Measurements from ENCODE around the gene LSM4.
"Not testable (repeated sequence)": the region's sequence is repeated elsewhere in the genome, so short reads cannot be mapped to it uniquely, and the experiment has no call there.

LSM4 gene

DNA sequence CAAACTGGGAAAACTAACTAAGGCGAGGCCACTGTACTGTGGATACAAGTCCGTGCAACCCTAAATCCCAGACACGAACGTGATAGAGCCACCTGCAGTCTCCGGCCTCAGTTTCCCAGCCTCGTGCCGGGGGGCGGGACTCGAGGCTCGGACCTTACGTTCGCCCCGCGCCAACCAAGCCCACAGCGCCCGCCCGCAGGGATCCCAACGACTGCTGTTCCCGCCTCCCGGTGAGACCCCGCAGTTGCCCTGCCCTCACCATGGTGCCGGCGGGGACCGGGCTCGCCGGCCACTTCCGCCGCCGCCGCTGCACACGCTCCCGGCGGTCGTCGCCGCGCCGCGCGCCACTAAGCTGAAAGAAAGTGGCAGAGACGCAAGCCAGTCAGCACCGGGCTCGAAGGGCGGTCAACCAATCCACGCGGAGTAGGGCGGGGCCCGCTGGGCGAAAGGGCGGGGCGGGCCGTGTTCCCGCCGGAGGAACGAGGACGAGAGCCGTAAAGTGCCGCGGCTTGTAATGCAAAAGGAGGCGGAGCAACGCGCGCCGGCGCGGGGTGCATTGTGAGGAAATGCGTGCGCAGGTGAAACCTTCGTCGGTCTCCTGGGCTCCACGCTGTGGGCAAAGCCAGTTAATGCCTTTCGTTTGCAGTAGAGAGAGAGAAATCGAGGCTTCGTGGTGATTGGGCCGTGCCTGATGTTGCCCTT lies at the start of gene LSM4:
LSM4 (minus strand) TSS at position 318 of the 702 bp plus-strand sequence; CDS start at position 262, 56 bp downstream.
- DNase-seq, result peak; percentile 88

DNA sequence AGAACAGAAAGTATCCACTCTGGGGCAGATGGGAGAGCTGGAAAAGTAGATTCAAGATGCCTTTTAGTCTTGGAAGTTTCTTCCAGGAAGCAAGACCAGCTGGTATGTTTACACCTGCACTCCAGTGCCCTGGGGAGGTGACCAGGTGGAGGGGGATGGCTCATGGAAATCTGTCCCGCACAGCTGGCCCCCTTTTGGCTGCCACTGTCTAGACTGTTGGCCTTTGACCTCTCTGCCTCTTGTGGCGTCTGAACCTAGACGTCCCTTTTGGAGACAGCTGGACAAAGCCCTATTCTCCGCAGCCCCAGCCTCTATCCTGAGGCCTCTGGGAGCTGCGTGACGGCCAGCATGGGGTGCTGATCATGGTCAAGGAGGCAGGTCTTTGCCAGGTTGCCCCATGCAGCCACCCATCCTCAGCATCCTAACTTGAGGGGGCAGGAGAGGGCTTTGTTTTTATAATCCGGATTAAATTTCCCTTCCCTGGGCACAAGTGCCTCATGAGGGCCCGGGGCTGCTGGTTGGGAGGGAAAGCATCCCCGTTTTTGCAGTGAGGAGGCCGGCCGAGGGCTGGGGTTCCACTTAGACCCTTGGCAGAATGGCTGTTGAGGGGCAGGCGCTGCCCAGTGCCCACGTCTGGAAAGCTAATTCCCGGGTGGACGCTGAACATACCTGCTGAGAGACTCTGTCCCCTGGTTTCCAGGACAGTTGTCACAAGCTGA lies 45.8 kb upstream of the LSM4 start:
- no peak for DNase-seq

DNA sequence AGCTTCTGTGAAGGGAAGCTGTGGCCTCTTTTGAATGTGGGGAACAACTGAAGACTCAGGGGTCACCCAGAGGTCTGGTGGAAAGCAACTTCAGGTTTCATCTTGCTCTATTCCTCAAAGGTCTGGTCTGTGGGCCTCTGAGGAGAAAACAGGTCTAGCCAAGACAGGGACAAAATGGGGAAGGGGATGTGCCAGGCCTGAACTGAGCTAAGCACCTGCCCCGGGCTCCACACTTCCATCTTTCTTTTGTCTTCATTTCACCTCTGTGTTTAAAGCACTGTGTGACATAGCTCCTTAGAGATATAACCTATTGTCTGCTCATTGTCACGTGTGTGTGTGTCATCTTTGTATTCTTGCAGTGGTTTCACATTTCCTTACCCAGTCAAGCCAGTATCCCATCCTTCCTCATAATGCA lies 43.2 kb upstream of the LSM4 start:
- no peak for DNase-seq

DNA sequence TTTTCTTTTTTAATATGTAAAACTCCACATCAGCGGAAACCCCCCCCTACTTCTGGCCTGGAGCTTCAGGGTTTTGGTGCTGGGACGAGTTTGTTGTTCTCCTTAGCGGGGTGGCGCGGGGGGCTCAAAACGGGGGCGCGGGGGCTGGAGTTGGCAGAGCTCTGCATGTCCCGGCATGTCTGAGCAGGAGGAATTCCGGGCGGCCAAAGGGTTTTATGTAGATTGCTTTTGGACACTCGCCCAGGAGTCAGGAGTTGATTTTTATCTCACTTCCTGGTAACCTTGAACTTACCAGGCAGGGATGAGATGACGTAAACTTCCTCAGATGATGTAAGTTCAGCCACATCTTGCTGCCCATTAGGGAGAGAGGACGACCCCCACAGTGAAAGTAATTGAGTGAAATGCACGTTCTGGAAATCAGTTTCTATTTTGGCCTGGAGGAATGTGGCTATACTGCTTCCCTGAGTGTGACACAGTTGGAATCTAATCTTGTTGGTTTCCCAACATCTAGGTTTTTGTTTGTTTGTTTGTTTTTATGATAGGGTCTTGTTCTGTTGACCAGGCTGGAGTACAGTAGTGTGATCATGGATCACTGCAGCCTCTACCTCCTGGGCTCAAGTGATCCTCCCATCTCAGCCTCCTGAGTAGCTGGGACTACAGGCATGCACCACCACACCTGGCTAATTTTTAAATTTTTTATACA lies 42.1 kb upstream of the LSM4 start:
- DNase-seq, result peak; percentile 30

DNA sequence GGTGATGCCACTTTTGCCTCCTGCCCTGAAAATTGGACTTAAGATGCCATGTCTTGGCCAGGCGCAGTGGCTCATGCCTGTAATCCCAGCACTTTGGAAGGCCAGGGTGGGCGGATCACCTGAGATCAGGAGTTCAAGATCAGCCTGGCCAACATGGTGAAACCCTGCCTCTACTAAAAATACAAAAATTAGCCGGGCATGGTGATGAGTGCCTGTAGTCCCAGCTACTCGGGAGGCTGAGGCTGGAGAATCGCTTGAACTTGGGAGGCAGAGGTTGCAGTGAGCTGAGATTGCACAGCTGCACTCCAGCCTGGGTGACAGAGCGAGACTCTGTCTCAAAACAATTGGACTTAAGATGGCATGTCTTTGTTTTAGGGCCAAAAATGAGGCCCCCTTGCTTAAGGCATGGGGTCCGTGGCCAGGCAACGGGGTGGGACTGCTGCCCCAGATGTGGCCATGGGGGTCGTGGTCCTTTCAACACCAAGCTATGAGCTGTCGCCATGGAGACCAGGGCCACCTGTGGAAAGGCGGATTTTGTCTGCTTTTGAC lies 41.5 kb upstream of the LSM4 start:
- not testable (repeated sequence) for DNase-seq

DNA sequence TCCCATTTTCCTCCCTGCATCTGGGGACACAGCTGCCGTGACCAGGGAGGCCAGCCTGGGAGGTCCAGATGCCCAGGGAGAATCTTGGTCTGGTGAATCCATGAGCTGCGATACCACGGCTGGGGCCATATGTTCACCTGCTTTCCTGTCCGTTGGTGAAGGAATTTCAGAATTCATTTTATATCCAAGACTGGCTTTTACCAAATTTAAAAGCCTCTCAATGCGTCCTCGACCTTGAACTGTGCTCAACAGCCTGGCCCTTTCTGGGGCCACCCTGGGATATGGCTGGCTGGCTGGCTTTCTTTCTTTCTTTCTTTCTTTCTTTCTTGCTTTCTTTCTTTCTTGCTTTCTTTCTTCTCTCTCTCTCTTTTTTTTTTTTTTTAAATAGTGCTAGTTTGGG lies 40.9 kb upstream of the LSM4 start:
- no peak for DNase-seq

DNA sequence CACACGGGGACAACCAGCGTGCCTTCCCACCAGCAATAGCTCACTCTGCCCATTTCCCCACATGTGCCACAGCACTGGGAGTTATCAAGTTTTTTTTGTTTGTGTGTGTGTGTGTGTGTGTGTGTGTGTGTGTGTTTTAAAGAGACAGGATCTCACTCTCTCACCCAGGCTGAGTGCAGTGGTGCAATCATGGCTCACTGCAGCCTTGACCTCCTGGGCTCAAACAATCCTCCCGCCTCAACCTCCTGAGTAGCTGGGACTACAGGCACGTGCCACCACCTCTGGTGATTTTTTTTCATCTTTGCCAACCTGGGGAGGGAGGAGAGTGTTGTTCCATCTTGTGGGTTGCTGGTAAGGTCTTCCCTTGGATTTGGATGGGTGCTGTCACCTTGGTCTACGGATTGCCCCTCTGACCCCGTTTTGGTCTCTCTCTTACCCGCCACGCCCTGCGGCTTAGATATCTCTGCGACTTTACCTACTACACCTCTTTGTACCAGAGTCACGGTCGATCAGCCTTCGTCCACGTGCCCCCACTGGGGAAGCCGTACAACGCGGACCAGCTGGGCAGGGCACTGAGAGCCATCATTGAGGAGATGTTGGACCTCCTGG lies 40.2 kb upstream of the LSM4 start:
- no peak for DNase-seq

DNA sequence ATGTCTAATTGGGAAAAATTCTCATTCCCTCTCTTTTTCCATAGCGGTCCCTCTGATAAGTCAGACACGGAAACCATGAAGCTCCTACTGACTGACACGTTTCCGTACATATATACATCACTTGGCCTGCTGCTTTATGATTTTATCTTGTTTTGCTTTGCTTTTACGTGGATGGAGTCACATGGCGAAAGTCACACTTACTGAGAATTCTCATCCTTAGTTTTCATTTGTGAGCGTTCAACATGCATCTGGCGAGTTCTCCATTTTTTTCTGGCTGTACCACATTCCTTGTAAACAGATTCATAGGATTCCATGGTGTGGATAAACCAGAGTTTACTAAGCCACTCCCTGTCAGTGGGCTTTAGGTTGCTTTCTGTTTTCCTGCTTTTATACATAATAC lies 38.8 kb upstream of the LSM4 start:
- no peak for DNase-seq

DNA sequence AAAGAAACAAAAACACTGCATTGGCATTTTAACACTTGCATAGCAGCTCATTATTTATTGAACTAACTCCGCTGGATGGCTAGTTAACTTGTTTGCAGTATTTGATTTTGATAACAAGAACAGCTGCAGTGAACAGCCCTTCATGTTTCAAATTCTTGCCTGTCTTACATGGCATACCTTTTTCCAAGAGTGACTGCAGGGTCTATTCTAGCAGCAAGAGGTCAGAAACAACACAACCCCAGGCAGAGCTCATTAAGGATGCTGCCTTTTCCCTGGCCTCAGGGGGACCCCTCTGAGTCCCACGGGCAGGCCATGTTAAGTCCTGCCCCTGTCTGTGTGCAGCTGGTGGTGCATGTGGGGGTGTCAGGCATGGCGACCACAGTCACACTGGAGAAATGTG lies 34.2 kb upstream of the LSM4 start:
- no peak for DNase-seq

DNA sequence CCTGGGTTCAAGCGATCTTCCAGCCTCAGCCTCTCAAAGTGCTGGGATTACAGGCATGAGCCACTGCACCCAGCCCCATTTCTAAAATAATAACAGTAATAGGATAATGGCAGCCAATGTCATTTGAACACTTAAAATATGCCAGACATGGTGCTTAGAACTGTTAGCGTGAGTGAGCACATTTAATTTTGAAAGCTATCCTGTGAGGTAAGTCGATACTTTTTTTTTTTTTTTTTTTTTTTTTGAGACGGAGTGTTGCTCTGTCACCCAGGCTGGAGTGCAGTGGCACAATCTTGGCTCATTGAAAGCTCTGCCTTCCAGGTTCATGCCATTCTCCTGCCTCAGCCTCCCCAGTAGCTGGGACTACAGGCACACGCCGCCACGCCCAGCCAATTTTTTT lies 31.9 kb upstream of the LSM4 start:
- DNase-seq, result not testable (repeated sequence)

DNA sequence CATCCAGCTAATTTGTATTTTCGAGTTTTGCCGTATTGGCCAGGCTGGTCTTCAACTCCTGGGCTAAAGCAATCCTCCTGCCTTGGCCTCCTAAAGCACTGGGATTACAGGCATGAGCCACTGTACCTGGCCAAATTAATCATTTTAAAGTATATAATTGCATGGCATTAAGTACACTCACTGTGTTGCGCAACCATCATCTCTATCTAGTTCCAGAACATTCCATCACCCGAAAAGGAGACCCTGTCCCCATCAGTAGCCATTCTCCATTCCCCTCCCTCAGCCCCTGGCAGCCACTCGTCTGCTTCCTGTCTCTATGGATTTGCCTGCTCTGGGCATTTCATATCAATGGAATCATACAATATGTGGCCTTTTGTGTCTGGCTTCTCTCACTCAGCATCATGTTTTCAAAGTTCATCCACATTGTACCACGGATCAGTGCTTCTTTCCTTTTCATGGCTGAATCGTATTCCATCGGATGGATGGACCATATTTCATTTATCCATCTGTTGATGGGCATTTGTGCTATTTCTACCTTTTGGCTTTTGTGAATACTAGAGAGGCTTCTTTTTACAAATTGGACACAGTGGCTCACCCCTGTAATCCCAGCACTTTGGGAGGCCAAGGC lies 30.6 kb upstream of the LSM4 start:
- no peak for DNase-seq

DNA sequence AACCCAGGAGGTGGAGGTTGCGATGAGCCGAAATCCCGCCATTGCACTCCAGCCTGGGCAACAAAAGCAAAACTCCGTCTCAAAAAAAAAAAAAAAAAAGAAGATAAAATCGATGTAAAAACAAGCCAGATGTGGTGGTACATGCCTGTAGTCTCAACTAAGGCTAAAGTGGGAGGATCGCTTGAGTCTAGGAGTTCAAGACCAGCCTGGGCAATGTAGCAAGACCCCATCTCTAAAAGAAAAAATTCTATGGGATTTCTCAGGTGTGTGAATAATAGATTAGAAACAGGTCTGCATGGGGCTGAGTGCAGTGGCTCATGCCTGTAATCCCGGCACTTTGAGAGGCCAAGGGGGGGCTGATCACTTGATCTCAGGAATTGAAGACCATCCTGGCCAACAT lies 28.7 kb upstream of the LSM4 start:
- DNase-seq, result no peak

DNA sequence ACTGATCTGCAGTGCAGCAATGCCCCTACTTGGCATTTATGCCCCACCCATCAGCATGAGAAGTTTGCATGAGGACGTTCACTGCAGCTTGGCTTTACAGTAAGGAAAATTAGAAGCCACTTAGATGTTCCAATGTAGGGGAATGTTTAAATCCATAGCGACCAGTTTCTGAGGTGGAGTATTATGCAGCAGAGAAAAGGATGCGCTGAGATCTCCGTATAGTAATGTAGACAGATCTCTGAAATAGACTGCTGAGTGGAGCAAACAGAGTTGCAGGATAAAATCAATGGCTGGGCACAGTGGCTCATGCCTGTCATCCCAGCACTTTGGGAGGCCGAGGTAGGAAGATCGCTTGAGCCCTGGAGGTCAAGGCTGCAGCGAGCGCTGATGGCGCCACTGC lies 27.6 kb upstream of the LSM4 start:
- DNase-seq, result no peak

DNA sequence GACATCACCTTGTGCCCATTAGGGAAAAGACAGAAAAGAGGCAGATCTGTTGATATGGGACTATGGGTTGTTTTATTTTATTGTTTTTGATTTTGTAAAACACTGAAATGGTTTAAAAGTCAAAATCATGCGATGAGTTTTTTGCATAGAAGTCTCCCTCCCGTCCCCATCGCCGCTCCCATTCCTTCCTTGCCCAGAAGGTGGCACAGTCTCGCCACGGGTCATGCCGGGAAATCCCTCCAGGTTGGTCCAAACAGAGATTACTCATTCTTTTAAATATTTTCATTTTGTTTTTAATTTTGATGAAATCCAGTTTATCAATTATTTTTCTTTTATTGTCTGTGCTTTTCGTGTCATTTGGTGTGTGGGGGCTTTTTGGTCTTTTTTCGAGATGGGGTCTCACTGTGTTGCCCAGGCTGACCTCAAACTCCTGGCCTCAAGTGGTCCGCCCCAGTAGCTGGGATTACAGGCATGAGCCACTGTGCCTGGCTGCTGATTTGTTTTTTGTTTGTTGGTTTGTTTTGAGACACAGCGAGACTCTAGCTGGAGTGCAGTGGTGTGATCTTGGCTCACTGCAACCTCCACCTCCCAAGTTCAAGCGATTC lies 26.8 kb upstream of the LSM4 start:
- DNase-seq, result no peak

DNA sequence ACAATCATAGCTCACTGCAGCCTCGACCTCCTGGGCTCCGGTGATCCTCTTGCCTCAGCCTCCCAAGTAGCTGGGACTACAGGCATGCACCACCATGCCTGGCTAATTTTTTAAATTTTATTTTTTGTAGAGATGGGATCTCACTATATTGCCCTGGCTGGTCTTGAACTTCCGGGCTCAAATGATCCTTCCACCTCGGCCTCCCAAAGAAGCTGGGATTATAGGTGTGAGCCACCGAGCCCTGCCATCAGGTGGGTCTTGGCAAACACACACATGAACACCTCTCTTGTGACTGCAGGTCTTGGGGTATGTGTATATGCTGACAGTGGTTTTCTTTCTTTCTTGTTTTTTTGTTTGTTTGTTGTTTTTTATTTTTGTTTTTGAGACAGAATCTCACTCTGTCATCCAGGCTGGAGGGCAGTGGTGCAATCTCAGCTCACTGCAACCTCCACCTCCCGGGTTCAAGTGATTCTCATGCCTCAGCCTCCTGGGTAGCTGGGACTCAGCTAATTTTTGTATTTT lies 26.0 kb upstream of the LSM4 start:
- not testable (repeated sequence) for DNase-seq

DNA sequence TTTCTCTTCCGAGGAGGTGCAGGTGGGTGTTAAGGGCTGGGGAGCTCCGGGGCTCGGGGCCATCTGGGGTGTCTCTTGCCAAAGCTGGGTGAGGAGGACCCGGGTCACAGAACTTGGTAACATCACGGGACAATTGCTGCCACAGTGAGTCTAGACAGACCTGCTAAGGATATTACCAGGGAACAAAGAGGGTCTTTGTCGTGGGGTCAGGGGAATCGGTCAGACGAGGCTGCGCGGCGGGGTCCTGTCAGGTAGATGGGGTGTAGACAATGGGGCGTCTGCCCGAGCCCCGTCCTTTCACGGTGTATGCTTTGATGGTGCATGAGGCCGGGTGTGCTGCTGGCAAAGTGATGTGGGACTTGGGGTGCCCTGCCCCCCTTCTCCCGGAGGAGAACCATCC lies 25.3 kb upstream of the LSM4 start:
- no peak for DNase-seq

DNA sequence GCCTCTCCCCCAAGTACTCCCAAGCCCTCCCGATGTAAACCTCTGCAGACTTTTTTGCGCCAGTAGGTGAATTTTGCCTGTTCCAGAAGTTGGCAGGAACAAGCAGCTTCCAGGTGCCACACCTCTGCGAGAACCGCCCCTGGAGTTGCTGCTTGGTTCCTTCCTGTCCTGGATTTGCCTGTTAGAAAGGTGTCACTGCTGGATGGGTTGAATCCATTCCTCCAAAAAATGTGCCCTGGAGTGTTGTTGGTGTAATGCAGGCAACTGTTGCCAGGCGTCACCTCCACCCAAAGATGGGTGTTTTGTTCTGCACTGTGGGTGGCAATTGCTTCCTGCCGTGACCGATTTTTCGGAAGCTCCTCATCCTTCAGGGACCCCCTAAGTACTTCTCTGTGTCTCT lies 23.2 kb upstream of the LSM4 start:
- no peak for DNase-seq

DNA sequence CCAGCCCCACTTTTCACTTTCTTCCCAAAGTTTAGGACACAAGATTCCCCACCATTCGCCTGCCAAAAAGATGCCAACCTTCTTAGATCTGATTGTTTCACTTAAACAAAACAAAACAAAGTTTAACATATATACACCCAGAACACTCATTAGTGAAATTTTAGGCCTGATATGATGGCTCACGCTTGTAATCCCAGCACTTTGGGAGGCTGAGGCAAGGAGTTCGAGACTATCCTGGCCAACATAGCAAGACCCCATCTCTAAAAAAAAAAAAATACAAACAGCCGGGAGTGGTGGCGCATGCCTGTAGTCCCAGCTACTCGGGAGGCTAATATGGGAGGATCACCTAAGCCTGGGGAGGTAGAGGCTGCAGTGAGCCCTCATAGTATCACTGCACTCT lies 22.4 kb upstream of the LSM4 start:
- DNase-seq, result no peak

DNA sequence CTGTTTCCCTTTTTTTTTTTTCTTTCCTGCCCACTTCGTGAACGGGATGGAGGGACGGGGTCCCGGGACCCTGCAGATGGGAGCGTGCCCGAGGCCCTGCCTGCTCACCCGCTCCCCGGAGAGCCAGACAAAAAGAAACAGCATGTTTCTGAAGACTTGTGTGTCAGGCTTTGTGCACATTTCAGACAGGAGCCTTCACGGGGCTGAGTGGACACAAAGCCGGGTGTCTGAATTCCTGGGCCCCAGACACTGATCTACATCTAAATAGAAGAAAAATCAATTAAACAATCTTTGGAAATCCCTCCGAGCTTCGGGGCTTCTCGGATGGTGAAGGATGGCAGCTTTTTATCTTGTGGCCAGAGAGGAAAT lies 21.7 kb upstream of the LSM4 start:
- DNase-seq, result no peak

DNA sequence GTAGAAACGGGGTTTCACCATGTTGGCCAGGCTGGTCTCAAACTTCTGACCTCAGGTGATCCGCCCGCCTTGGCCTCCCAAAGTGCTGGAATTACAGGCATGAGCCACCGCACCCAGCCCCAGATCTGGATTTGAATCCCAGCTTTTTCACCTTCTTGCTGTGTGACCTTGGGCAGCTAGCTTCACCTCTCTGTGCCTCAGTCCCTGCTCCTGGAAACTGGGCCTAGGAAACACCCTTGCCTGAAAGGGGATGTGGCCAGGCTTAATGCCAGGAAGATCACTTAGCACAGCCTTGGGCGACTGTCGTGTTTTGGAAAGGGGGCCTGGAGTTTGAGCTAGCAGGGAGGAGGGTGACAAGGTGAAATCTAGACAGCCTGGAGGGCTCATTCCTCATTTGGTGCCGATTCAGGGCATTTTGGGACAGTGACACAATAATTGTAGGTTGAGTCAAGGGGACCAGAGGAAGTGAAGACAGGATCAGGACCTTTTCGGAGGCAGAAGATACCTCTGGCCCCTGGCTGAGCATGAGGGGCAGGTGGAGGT lies 19.3 kb upstream of the LSM4 start:
- no peak for DNase-seq

DNA sequence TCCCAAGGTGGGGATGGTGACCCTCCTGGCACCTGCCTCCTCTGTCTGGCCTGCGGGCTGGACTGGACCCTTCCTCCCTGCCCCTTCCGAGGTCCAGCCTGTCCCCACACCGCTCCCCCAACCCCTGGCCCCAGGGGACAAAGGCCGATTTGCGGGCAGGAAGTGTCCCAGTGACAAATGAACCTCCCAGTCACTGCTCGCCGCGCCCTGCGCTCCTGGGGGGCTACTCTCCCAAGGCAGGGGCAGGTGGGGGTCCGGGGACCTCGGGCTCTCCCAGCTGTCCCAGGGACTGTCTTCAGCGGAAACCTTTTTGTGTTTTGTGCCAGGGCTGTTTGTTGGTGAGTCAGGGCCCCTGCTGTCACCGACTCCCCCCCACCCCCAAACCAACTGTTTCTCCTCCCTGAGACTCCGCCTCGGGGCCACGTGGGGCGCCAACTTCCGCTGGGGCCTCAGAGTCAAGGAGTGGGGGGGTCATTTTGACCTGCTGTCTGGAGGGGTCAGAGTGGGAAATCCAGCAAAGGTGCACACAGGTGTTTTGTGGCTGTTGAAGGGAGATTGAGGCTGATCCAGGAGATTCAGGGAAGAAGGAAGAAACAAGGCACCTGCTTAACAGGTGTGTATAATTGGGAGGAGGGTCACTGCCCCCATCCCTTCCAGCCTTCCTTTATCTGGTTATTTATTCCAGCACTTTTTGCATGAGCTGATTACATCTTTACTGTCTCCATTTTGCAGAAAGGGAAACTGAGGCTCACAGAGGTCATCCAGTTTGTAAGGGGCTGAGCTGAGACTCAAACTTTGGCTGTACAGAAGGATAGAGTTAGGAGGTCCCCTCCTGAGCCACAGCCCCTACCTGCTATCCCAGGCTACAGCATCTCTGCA lies 18.4 kb upstream of the LSM4 start:
- no peak for DNase-seq
